GM21723 (cell line): ENCODE data around the gene MAPKAP1.

Source experiments
- ATAC-seq: cut with Tn5 transposase; IDR thresholded peaks from one replicate; pipeline ENCODE4 v1.9.1; 2021; ENCODE audit warnings: mild to moderate bottlenecking, moderate library complexity; ENCODE audit not compliant: unreplicated experiment

MAPKAP1 gene

DNA sequence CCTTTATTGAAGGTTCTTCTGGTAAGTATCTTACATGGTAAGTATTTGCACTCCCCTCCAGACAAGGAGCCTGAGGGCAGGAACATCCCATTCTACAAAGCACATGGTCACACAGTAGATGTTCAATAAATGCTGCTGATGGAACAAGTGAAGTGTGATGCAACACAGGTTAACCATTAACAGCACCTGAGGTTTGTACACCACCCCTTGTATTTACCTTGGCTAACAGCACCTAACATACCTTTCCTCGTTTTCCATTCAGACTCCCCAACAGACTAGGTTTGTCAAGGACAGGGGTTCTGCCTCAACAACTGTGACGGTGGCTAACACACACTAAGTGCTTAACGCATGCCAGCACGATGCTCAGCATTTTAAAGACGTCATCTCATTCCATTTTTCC is 213.6 kb downstream of the MAPKAP1 start:
- ATAC-seq, result no peak

DNA sequence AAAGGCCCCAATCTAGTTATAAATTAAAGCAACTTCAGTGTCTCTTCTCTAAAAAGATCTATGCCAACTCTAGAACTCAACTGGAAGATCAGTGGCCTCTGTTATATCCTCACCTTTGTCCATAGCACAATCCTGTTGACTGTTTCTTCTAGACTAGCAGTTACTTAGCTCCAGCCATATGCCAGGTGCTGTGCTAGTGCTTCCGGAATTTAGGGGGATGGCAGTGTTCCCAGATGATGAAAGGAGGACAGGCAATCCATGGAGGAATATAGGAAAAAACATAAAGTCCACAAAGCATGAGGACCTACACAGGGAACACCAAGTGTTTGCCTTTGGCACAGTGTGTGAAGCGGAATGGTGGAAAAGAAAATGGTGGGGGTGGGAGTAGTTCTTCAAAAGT is 214.3 kb downstream of the MAPKAP1 start:
- no peak for ATAC-seq

DNA sequence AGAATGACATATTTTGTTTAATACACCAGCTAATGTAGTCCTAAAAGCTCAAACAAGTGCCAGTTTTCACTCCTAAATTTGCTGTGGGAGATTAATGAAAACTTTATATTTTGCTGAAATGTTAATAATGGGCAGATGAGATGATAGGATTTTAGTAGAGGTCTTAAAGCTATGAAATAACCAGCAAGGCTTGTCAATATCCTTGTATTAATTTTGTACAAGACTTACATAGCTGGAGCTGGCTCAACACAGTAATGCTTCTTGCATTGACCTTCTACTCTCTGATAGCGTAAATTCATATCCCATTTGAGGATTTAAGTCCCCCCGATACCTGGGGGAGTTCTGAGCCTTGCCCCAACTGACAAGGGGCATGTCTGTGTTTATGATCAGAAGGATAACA is 219.2 kb downstream of the MAPKAP1 start:
- ATAC-seq, result no peak

DNA sequence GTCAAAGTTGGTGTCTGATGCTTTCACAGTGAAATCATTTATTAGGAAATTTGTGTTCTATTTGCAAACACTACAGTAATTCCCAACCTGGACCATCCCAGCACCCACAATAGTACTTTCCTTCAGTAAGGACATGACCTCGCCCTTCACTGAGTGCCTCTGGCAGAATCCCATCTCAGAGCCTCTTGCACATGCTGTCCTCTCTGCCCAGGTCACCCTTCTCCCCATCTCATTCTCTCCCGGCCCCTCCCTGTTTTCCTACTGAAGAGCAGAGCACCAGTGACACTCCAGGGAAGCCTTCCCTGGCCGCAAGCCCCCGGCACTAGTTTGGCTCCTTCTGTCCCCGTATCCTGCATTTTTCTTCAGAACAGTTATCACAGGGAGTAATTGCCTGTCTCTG is 220.4 kb downstream of the MAPKAP1 start:
- ATAC-seq, result no peak

DNA sequence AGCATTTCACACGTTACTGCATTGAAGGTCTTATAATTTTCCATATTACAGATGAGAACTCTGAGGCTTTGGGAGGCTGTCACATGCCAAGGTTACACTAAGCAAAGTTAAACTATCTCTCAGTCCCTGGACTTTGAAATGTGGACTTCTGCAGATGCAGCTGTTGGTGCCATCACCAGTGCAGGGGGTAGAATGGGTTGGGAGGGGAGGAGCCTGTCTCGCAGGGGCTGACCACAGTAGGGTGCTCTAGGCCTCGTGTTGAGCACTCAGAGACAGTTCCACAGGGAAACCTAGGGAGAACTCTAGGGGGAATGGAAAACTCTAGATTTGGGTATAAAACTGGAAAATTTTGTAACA is 220.9 kb downstream of the MAPKAP1 start:
- no peak for ATAC-seq

DNA sequence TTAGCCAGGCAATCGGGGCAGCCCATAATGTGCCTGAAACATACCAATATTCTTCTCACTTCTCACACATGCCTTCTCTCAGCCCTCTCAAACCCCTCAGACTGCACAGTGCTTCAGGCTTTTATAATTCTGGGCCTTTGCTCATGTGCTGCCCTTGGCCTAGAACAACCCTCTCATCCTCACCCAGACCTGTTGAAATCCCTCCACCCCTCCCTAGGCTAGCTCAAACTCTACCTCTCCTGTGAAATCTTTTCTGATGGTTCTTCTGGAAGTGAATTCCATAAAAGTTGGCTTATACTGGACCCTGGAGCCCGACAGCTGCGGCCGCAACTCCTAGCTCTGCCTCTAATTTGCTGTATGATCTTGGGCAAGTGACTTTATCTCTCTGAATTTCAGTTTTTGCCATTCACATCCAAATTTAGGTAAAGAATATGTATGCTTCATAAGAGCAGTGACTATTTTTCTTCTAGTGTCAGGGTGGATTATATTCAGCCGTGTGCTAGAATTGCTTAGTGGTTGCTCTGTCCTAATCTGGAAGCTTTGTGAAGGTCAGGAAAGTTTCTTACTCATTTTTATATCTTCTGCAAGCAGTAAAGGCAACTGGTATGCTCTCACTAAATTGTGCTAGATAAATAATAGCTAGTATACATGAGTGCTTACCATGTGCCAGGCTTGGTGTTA is 221.4 kb downstream of the MAPKAP1 start:
- no peak for ATAC-seq

DNA sequence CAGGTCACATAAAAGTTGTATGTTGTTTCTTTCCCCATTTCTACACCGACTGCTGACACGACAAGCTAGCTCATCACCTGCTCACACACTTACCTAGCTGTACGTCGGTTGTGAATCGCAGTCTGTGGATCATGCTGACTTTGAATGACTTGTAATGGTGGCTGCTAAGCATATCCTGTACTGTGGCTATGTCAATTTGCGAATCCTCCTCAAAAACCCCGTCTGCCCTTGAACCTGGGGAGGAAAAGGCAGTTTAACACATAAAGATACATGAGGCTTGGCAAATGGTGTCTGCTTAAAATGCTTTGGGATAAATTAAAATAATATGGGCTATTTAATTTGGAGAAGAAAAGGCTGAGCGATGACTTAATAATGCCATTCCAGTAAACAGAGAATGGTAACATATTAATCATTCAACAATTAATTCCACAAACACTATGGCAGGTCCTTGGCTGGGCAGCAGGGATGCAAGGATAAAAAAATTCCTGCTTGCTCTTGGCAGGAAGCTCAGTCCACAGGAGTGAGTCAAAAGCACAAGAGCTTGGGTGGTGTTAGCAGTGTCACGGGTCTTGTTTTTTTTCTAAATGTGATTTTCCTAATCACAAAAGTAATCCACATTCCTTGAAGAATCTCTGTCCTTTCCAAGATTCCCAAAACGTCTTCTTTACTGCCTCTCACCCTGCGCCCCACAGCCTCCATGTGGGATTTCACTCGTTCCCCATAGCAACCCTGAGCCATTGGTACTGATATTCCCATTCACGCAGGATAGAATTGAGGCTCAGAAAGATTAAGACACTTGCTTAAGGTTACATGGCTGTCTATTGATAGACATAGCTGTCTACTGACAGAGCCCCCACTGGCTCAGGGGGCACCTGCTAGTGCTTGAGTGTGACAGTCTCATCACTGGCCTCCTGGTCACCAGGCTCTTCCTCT is 222.4 kb downstream of the MAPKAP1 start:
- no peak for ATAC-seq

DNA sequence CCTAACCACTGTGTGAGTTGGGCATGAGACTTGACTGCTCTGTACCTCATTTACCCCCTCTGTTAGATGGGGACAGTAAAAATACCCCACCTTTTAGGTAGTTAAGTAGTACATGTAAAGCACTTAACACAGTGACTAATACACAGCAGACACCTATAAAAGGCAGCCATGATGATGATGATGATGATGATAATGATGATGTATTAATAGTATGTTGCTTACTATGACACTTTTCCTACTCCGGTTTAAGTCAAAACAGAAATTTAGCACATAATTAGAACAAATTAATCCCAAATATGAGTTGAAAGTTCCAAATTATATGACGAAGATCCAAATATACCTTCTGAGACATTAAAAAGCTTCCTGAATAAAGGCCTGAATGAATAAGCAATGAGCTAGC is 223.3 kb downstream of the MAPKAP1 start:
- ATAC-seq, result no peak

DNA sequence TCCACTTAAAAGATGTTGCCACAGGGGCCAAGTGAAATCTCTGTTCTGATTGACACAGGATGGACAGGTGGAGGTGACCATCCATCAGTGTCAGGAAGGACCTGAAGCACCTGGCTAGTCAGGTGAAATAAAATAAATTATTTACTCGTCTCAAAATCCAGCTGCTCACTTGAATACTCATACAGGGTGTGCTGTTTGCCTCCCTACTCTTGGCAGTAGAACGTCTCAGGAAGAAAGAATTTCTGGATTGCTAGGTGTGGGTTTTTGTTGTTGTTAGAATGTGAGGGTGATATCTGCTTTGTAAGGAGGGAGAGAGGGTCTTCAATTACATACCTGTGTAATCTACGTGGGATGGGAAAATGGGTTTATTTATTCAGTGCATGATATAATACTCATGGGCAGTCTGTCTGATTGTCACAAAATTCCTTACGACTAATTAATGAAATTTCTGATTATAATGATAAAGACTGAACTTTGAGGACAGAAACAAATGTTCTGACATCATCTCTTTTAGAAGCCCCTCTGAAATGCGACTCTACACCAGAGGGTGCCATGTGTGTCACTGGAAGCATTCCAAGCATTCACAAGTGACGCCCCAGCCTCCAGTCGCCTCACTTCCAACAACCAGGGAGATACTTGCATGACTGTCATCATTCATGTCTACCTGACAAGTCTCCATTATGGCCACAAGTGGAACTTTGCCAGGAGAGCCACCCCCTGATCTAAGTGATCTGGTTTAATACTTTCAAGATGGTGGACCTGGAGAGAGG is 227.0 kb downstream of the MAPKAP1 start:
- ATAC-seq, result no peak

DNA sequence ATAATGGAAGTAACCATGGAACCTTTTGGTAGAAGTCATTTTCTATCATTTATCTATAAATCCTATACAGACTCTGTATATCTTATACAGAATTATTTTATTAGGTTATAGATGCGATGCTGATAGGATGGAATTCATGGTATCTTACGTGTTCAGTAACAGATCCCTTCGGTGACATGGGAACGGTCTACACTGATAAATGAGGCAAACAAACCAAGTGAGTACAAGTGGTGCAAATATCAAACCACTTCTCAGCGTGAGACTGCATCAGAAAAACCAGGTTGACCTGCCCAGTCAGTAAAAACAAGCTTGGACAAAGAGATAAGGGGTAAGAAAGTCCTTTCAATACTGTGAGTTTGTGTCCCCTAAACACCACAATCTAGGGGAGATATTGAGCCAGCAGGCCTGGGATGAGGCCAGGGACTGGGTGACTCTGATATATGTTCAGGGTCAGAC is 229.9 kb downstream of the MAPKAP1 start:
- no peak for ATAC-seq

DNA sequence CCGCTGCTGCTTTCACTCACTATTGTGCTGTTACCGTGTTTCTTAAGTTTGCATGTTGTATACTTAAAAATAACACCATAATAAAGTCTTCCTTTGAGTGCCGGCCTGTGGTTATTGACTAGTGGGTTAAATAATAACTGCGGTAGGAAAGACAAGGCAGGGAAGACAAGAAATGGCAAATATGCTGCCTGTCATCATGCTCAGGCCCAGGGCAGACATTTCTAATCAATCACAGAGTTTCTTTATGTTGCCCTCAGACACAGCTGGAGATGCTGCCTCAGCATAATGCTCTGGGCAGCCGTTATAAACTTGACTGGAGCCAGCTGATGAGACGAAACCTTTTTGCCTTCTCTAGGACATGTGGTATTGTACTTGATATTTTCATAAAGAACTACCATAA is 230.4 kb downstream of the MAPKAP1 start:
- ATAC-seq, result no peak

DNA sequence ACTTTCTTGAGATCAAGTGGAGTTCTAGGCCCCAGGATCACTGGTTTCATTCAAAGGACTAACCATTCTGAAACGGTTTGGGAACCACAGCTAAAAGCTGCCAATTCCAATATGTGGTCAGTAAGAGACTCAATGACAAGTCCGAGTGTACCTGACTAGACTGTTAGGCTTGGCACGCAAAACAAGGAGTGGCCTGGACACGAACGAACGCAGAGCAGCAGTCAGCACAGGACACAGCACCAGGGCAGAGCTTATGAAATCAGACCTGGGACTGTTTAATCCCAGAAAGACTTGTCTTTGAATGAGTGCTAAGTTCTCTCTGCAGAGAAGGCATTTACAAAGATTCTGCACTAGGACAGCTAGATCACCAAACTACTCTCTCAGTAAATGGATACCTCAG is 231.6 kb downstream of the MAPKAP1 start:
- ATAC-seq, result no peak

DNA sequence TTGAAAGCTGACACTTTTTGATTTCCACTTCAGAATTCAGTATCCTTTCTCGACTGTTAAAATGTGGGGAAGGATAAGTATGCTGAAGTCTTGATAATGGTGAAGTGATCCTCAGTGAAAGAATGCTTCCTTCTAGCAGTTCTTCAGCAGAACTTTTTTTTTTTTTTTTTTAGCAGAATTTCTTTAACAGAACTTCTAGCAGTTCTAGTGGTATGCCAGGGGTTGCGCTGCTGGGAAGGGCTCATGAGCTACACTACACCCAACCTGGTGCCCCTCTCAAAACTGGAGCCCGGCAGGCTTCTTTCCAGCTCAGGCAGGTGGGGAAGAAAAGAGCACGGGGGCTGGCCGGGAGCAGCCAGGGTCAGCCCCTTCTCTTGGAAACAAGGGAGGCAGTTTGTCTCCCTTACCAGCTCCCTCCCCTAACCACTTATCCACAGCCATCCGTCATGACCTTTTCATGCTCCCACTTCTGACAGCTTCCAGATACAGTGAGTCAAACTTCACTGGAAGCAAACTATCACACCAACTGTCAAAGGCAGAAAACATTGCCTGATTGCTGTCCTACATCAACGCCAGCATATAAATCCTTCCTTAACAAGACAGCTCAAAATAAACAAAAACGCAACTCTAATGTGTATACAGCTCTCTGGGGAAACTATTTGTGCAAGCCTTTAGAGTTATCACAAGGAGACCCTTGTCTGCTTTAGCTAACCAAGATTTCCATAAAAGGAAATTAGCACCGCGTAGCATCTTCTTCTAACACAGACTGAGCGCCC is 233.9 kb downstream of the MAPKAP1 start:
- no peak for ATAC-seq

DNA sequence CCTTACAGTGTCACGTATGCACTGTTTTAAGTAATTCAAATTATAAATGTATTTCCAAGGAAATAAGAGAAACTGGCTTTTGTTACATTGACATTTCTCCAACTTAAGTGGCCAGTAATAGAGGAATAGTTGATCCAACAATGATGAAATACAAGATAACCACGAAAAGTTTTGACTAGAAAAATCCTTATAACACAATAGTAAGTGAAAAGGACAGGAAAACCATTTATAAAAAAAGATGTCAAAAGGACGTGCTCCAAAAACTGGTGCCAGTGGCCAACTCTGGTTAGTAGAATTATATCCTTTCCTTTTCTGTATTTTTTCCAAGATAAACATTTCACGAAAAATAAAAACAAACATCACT is 234.5 kb downstream of the MAPKAP1 start:
- ATAC-seq, result no peak

DNA sequence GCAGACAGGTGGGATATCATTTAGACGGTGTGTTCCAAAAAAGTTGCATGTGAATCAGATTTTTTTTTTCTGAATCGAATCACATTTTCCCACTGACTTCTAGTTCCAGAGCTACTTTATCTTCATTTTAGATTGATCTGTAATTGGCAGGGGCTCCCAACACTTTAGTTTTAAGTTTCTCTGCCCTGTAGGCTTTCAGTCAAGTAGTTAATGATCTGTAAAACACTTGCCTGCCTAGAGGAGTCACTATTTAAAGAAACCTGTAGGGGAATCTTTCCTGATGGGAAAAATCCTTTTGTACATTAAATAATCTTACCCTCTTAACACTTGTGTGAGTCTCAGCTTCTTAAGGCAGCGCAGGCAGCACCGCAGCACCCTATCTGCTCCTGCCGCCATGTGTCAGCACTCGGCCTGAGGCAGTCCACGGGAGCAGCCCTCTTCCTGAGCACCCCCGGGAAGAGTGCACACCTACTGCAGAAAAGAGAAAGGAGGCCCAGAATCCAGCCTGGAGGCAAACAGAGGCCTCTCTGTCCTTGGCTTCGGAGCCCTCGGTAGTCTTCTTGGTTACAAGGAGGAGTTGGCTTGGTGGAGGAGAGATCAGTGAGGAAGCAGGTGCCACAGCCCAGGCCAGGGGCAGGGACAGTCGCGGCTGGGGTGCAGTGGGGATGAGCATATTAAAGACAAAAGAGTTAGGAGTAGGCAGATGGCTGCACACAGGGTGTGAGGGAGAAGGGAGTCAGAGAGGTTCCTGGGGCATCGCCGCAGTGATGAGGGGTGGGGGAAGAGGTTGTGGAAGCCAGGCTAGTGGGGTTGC is 236.0 kb downstream of the MAPKAP1 start:
- ATAC-seq, result no peak

DNA sequence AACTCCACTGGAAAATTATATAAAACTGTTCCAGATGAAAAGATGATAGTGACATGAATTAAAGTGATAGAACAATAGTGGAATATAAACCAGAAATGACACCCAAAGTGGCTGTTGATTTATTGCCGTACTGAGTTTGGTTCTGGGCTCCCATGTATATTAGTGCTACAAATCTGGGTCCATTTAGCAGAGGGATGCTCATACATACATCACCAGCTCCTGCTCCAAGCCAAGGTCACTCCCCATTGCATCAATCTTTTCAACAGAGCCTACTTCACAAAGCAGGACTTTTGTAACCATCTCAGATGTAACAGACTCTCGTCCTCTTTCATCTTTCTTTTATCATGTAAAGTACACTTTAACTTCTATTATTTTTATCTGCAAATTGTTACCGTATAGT is 236.8 kb downstream of the MAPKAP1 start:
- ATAC-seq, result no peak

DNA sequence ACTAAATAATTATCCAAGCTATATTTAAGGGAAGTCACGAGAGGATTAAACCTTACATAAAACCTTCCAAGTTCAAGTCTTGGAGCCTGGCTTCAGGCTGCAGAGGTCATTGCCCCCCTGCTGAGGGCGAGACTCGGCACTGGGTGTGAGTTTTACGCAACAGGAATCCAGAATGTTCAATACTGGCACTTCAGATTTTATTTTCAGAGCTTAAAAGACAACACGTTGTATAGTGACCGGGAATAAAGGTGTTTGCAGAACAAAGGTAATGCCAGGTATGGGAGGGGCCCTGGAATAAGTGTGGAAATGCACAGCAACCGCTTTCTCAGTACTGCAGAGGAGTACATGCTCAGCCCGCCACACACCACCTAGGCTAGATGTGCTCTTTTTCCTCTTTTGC is 238.4 kb downstream of the MAPKAP1 start:
- no peak for ATAC-seq

DNA sequence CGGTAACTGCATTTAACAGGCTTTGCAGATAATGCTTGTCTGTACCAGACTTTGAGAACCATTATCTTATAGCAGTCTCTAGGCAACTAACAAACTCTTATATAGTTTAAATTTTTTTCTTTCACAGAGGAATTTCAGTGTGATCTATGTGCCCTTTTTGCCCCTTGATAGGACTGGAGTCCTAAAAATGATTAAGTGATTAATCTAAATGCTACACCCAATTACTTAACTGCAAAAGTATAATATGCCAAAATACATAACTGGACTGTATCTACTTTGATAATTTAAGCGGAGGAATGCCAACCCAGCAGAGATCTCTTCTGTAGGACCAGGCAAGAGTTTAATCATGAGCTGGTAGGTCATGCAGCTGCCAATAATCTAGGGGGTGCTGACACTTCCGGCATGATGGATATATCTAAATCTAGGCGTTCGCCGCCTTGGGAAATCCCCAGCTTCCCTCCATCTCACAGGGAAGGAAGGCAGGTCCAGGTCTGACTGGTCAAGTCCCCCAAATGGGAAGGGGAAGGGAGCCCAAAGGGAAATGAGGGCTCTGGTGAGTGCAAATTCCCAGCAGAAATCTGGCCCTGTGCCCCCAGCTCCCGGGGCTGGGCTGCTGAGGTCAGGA is 239.8 kb downstream of the MAPKAP1 start:
- no peak for ATAC-seq

DNA sequence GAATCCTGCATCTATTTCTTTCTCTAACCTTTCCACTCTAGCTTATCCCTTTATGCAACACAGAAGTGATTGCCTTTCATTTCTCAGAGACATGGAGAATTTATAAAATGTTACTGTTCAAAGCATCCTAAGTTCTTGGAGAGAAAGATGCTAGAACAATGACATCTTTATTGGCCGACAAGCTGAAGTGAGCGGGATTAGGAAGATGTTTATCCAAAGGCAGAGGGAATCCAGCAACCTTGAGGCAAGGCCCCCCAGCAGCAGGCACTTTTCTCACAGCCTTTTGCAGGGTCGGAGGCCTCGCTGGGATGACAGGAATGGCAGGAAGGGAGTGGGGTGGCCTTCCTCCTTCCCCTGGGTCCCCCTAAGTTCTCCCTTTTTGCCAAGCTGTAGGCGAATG is 240.6 kb downstream of the MAPKAP1 start:
- no peak for ATAC-seq
